HG03354 (cell line): ENCODE measurements around the gene ENTPD7.
"Not testable (repeated sequence)": the region's sequence is repeated elsewhere in the genome, so short reads cannot be mapped to it uniquely, and the experiment has no call there.

Experiments
- ATAC-seq: cut with Tn5 transposase; IDR thresholded peaks from one replicate; pipeline ENCODE4 v1.9.1; 2021; ENCODE audit warnings: mild to moderate bottlenecking; ENCODE audit not compliant: unreplicated experiment, poor library complexity, severe bottlenecking

ENTPD7 gene

GRCh38 chr10:99659031-99659867 lies at the start of gene ENTPD7:
Gene ENTPD7, plus strand, starts transcription at chr10:99659509. Its CDS starts 448 bp downstream, at chr10:99659957.
- ATAC-seq, result peak; percentile 99

GRCh38 chr10:99610221-99610620 lies 49.1 kb upstream of the ENTPD7 start:
- ATAC-seq, result no peak

- ATAC-seq, result no peak
Observed at GRCh38 chr10:99611326-99611725, 48.0 kb upstream of the ENTPD7 start.

GRCh38 chr10:99612167-99612831 lies 47.0 kb upstream of the ENTPD7 start:
- ATAC-seq, result no peak

- no peak for ATAC-seq
Observed at GRCh38 chr10:99615426-99615825, 43.9 kb upstream of the ENTPD7 start.

GRCh38 chr10:99617696-99618095 lies 41.6 kb upstream of the ENTPD7 start:
- ATAC-seq, result no peak

- no peak for ATAC-seq
Observed at GRCh38 chr10:99619090-99619800, 40.1 kb upstream of the ENTPD7 start.

- peak; percentile 80 for ATAC-seq
Observed at GRCh38 chr10:99619851-99620710, 39.2 kb upstream of the ENTPD7 start, which contains the start of gene SLC25A28. Gene SLC25A28, minus strand, starts transcription at chr10:99620439. Its CDS starts 104 bp downstream, at chr10:99620335.

- peak; percentile 87 for ATAC-seq
Observed at GRCh38 chr10:99620711-99621453, 38.4 kb upstream of the ENTPD7 start.

- ATAC-seq, result no peak
Observed at GRCh38 chr10:99621454-99622251, 37.7 kb upstream of the ENTPD7 start.

GRCh38 chr10:99623919-99624318 lies 35.4 kb upstream of the ENTPD7 start:
- ATAC-seq, result no peak

GRCh38 chr10:99625124-99625523 lies 34.2 kb upstream of the ENTPD7 start:
- ATAC-seq, result not testable (repeated sequence)

GRCh38 chr10:99628923-99629624 lies 30.2 kb upstream of the ENTPD7 start:
- ATAC-seq, result no peak

- ATAC-seq, result no peak
Observed at GRCh38 chr10:99629625-99629978, 29.7 kb upstream of the ENTPD7 start.

GRCh38 chr10:99630433-99630832 lies 28.9 kb upstream of the ENTPD7 start:
- ATAC-seq, result no peak

- no peak for ATAC-seq
Observed at GRCh38 chr10:99630991-99631390, 28.3 kb upstream of the ENTPD7 start.

- ATAC-seq, result no peak
Observed at GRCh38 chr10:99631496-99631895, 27.8 kb upstream of the ENTPD7 start.

- ATAC-seq, result no peak
Observed at GRCh38 chr10:99633832-99634231, 25.5 kb upstream of the ENTPD7 start.
